Activated naive CD8-positive, alpha-beta T cell treated with anti-CD3 and anti-CD28 coated beads, Interleukin-2, amount 50 U/mL, for 16 hours (primary cell): ENCODE measurements around the gene HDAC7.
"Not testable (repeated sequence)": the region's sequence is repeated elsewhere in the genome, so short reads cannot be mapped to it uniquely, and the experiment has no call there.

Experiments used
- DNase-seq: peaks from one replicate; pipeline ENCODE4 v3.0.0-alpha.2; 2020; ENCODE audit warnings: low read depth, low spot score

The HDAC7 gene

DNA sequence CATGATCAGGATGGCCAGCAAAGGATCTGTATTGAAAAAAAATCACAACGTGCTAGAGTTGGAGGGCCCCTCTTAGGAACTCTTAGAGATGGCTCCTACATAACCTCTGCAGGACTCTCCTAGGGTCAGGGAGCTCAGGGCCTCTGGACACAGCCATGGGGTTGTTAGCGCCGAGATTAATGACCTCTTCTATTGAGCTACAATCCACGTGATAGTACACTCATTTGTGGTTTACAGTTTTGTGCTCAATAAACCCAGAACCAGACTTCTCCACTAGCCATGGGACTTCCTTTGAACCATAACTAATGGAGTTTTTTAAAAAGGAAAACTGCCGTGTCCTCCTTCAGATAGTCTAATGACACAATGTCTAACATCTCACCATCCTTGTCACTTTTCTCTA is 29.6 kb upstream of the HDAC7 start:
- no peak for DNase-seq

DNA sequence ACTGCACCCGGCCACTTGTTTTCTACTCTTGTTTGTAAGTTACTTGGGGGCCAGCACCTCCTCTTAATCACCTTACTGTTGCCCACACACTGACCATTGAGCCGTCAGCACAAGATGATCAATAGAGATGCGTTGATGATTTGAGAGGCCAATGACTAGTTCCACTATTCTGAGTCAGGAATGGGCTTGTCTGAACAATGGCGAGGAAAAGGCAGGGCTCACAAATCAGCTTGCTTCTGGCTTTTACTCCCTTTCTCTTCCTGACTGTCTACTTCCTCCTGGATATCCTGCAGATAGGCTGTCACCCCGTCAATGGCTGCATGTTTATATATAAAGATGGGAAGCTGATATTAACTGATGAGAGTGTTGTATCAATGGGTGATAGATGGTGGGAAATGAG is 29.1 kb upstream of the HDAC7 start:
- no peak for DNase-seq

DNA sequence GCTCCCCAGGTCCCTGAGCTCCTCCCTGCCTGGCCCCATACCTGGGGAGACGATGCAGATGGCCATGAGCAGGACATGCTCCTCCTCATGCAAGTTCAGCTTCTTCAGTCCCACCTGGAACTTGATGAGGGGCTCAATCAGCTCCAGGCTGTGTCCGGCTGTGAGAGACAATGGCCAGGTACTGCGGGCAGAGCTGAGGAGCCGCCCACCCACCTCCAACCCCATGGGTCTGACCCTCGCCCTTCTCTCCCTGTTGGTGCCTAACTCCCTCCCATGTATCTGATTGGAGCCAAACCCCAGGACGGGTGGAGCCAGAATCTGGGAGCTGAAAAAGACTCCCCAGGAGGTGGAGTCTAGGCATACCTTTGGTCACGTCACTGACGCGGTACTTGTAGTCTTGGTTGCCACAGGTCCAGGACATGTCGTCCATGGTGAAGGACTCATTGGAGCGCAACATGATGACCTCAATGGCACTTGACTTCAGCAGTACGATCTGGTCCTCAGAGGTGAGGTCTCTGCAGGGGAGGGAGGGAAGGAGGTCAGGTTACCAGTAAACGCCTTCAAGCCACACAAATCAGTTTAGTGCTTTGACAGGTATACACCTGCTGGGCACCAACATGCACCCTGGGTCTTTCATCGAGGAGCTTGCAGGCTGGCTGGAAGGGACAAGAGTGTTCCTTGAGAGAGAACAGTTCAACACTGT is 26.7 kb upstream of the HDAC7 start:
- DNase-seq: no peak

DNA sequence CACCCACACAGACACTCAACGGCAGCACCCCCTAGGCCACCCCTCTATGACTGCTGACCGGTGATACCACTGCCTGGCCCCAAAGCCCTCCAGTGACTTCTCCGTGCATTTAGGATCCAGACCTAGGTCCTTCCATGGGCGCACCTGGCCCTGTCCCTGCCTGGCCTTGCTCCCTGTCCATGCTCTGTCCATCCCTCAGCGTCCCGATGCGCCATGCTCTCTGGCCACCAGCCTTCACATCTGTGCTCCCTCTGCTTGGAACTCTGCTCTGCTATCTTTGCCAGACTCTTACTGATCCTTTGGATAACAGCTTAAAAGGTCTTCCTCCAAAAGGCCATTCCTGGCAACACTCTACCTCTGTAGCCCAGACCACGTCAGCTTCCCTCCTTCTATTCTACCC is 25.4 kb upstream of the HDAC7 start:
- no peak for DNase-seq

DNA sequence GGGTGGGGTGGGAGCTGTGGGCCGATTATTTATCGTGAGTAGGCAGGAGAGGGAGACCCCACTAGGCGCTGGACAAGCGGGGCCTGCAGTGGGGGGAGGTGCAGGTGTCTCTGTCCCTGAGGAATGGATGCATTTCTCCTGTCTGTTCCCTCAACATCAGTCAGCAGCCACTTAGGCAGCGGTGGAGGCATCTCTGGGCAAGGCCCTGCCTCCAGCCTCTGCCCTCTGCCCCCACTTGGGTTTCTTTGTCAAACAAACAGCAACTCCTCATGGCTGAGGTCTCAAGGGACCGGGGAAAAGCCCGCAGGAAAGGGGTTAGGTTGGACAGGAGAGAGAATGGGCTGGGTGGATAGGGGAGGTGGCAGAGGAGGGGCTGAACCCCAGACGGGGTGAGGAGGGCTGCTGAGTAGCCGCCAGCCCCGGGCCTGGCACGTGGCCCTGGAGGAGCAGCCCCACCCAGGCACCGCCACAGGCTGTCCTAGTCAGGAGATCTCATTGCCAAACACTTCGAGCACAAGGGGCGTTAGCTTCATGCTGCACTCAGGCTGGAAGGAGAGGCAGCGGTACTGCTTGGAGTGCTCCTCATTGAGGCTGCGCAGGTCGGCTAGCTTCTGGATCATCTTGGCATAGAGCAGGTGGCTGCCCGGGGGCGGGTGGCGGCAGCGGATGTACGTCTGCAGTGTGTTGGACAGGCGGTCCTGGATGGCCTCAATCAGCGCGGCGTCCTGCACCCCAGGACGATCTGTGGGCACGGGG is 24.7 kb upstream of the HDAC7 start:
- DNase-seq: no peak

DNA sequence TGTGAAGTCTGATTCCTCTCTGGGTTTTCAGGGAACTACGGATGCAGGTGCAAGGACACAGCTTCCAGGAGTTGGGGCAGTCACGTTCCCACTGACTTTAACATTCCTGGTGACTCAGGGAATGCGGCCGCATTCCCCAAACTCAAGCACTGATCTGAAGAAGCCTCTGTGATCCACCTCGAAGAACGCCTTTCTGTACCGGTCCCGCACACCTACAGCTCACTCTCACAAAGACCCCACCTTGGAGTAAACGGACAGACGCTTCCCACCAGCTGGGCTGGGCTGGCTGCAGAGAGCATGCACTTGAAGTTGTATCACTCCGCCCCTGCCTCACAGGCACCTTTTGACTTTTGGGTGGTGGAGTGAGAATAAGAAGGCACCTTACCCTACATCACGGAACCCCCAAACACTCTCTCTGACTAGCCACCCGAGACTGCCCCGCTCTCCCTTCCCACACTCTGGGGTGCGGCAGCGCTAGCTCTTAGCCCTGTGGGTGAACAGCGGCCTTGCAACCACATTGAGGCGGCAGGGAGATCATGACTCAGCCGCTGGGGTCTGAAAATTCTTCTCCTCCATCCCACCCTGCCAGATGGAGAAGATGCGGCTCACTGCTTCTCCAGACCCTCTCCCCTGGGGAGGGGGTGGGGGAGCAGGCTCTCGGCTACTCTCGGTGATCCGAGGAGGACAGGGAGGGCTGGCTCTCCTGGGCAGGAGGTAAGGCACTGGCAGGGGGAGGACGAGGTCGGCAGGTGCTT is 23.7 kb upstream of the HDAC7 start:
- DNase-seq: no peak

DNA sequence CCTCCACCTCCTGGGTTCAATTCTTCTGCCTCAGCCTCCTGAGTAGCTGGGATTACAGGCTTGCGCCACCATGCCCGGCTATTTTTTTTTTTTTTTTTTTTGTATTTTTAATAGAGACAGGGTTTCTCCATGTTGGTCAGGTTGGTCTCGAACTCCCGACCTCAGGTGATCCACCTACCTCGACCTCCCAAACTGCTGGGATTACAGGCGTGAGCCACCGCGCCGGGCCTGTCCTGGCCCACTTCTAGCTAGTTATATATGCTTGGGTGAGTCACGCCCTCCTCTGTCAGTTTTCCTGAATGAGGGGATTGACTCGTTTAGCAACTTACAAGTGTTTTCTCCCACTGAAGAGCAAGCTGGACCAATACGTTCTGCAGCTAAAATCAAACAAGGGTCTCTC is 22.8 kb upstream of the HDAC7 start:
- DNase-seq: not testable (repeated sequence)

DNA sequence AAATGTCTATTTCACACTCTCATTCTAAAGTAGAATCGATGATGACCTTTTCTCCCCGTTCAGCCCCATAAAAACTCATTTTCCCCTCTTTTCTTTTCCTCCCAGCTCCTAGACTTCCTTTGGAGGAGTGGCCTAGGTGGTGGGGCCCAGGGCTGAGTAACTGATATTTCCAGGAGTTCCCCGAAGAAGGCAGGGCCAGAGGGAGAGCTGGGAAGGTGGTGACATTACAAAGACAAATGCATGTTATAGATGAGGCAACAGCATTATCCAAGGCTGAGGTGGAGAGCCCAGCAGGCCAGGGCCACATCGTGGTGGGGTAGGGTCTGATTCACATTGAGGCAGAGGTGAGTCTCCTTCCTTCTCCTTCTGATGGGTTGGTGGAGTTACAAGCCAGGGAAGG is 22.2 kb upstream of the HDAC7 start:
- DNase-seq: no peak

DNA sequence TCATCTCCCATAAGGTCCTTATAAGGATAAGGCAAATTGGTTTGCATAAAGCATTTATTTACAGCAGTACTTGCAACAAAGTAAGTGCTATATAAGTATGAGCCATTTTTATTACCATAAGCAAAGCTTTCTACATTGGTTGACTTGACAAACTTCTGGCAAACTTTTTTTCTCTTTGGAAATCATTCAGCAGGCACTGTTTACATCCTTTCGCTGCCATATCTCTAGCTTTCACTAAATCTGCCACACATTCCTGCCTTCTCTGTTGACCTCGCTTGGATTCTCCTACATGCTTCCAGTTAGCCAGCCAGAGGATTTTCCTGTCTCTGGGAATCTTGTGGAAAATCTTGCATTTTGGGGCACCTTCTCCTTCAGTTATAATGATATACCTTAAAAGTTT is 21.8 kb upstream of the HDAC7 start:
- no peak for DNase-seq

DNA sequence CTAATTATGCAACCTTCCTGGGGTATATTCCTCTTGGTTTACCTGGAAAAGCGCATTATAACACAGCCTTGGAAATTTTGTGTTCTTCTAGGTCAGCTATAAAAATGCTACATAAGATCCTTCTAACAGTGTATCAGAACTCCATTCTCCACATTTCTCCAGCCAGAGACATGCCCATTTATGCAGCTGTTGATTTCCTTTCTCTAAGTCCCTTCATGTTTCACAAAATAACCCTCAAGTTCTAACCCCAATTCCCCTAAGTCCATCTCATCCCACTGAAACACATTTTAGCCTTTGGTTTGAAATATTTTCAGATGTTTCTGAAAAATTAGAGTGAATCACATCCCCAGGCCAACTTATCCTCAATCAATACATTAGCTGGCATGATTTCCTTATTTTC is 20.9 kb upstream of the HDAC7 start:
- DNase-seq: no peak

DNA sequence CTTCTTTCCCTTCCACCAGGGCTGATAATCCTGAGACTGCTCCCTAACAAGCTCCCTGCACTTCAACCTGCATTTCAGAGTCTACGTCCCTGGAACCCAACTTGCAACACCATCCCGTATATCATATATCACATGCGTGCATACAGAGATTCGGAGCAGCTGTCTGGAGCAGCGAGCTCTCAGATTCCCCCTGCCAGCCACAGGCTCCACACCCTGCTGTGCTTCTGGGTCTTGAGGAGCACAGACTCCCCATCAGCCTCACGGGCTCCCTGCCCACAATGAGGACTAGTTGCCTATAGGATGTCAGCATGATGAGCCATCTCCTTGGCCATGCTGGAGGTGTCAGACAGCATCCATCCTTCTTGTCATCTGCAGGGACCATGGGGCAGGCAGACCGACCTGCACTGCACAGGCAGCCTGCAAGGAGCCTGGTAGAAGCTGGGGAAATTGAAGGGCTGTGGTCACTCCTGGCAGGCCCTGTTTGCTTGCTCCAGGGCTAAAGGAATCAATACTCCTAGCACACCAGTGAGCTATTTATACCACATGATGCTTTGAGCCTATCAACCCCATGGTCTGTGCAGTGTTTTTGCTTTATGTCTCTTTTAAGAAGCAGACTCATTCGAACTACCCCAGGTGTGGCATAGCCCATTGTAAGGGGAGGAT is 19.6 kb upstream of the HDAC7 start:
- no peak for DNase-seq

DNA sequence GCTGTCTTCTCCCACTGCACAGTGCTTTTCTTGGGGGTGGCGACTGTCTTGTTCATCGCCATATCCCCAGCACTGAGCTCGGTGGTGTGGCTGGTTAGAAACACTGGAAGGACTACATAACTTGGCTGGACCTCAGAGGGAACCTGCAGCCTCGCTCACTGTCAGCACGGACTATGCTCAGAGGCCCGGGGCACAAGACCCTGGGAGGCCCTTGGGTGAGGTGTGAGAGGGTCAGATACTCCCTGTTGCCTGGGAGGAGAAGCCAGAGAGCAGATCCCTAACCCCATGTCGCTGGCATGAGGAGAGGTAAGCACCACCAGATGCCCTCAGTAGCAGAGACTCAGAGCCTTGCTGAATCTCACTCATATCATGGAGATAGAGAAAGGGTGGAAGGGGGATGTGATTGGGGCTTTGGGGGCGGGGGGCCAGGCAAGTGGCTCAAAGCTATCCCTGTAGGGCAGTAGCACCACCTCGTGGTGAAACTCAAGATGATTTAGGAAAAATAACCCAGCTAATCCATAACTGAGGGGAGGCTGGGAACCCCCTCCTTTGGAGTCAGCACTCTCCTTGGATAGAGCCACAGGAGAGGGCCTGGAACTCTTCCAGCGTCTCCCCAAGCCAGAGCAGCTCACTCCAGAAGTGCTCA is 18.7 kb upstream of the HDAC7 start:
- no peak for DNase-seq

DNA sequence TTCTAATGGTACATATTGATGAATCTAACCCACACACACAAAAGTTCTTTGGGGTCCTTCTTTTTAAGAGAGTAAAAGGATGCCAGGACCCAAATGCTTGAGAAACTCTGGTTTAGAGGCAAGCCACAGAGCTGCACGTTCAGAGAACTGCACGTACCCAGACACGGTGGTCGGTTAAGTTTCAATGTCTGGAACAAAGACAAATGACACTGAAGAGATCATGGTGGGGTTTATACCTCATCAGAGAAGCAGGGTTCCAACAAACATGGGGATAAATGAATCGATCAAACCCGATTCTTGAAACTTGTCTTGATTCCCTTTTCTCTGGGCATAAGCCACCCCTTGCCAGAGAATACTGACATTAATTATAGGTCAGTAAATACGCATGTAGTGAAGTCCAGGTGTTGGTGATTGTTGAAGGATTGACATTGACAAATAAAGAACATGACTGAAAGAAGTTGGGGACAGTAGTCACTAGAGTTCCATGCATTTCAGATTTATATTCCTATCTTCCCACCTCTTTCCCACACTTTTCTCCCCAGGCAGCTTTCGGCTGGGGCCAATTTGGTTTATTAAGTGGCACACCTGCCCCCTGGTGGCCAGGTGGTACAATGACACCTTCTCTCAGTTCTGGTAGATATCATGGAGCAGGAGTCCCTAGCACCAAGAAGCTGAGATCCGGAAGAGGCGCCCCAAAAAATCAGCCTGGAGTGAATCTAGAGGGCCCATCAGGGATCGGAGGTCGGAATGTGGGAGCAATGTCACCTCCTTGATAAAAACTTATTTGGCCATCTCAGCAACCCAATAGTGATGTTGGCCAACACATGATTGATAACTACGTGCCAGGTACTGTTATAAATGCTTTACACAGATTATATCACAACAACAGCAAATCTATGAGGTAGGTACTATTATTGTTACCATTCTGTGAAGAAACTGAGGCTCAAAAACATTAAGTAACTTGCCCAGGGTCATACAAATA is 17.8 kb upstream of the HDAC7 start:
- no peak for DNase-seq

DNA sequence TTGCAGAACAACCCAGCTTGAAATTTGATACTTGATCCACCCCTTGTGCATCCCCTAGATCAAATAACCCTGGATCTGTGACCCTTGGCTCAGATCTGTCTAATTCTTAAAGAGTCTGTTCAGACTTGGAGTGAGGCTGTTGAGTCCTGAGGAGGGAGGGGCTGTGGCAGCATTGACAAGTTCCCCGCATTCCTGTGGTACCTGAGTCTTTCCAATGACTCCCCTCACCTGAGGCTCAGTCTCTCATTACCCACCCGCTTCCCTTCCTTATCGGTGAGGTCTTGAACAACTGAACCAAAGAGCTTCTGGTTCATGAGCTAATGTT is 16.1 kb upstream of the HDAC7 start:
- DNase-seq: no peak

DNA sequence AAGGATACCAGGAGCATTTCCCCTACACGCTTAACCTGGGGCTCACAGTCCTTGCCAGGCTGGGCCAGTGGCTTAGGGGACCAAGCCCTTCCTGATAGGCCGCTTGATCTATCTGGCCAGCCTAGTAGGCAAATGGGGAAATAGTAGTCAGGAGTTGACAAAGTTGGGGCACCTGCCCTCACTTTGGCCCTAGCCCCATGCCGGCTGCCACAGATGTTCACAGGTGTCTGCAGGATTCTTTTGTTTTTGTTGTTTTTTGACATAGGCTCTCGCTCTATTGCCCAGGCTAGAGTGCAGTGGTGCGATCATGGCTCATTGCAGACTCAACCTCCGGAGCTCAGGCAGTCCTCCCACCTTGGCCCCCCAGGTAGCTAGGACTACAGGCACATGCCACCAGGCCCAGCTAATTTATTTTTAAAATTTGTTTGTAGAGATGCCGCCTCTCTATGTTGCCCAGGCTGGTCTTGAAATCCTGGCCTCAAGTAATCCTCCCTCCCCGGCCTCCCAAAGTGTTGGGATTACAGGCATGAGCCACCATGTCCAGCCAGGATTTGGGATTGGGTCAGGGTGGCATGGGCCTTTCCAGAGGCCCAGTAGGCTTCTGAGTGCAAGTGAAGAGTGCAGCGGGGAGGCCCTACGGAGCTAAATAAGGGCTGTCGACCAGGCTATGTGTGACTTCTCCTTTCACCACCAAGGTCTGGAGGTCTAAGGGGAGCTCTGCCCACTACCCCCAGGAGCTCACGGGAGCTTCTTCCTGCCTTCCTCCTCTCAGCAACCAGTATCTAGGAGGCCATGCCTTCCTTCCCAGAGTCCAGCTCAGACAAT is 15.5 kb upstream of the HDAC7 start:
- no peak for DNase-seq

DNA sequence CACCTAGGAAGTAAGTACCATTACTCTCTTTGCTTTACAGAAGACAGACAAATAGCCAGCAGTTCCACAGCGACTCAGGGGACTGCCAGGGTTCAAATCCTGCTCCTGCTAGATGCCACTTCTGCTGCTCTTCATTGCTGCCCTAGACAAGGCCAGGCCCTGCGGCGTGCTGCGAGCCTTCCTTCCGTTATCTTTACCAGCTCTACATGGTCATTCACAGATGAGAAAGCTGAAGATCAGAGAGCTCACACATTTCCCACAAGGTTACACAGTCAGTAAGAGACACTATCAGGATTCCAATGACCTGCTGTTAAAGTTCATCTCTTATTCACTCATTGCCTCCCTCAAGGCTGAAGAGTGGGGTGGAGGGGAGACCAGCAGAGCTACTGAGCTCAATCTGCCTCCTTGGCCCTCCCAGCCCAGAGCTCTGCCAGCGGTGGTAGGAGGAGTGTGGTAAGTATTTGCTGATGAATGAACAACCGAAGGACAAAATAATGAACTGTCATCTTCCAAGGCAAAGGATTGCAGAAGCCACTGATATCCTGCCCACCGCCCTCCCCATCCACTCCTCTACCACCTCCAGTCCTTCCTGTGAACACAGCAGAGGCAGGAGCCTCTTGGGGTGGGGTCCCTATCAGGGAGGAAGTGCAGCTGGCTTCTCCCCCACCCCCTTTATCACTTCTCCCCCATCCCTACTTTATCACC is 14.6 kb upstream of the HDAC7 start:
- no peak for DNase-seq

DNA sequence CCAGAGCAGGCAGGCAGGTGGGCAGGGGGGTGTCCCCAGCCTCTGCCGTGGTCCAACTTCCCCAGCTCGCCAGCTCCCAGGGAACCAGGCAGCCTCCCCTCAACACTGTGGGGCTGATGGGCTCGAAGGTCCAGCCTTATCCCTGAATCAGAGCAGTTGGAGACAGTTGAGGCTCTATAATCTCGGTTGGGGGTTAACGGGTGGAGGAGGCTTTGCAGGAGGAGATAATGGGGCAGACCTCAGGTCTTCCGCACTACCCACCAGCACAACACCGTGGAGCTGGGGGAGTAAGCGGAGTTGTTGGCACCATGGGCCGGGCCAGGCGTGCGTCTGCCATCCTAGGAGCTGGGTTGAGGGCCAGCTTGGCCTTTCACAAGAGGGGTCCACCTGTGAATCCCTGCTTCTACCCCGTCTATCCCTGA is 13.9 kb upstream of the HDAC7 start:
- no peak for DNase-seq

DNA sequence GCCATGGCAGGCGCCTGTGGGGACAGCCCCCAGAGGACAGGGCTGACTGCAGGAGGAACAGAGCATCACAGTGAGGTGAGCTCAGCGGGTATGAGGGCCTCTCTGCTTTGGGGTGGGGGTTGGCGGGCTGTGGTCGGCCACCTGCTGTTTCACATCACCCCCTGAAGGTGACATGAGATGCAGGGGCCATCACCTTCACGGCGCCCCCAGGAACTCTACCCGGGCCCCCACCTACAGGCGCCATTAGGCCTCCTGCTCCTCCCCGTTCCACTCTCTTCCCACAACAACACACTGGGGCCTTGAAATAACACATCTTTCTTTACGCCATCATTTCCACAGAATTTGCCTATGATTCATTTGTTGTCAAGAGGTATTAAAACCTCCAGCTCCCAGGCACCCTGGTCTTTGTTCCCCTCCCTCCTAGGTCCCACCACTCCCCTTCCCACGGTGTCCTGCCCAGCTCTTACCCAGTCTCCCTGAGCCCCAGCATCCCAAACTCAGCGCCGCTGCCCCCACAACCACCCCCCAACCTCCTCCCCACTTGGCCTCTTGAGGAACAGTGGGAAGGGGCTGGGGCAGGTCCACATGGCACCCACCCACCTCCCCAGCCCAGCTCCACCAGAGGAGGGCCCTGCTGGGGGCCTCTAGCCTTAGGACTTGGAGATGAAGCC is 12.7 kb upstream of the HDAC7 start:
- peak; percentile 42 for DNase-seq

DNA sequence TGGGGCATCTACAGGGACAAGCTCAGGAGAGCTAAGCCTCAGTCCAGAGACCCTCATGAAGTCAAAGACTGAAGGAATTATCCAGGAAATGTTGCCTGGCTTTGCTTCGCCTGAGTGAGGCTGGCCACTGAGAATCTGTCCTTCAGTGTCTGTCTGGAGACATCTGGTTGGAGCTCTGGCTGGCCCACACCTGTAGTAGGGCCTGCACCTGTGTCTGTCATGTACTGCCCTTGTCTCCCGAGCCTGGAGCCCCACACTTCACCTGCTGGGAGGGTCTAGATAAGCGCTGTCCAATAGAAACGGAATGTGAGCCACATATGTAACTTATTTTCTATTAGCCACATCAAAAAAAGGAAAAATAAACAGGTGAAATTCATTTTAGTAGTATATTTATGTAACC is 9.9 kb upstream of the HDAC7 start:
- no peak for DNase-seq
